Esophagus muscularis mucosa (tissue), 4 donors: Measurements from ENCODE around the gene ZNF25. TPM values are rescaled to one million over a fixed set of nuclear protein-coding genes. Genes with fewer than 3 reads are reported as not detected.

Source experiments
- DNase-seq: peaks from one replicate; pipeline ENCODE4 v3.0.0-alpha.2; 2017; ENCODE audit errors: extremely low spot score
- H3K27ac ChIP-seq, 4 donors: fragments of 200-600 bp; sonication (generic); replicated peaks in 1 of 4; 1 replicate in 3 of 4; 2 replicates in 1 of 4; pipeline ENCODE4 v1.5.1; 2016 to 2019; ENCODE audit warnings: mild to moderate bottlenecking in 1 of 4
- H3K27me3 ChIP-seq, 4 donors: fragments of 200-600 bp; sonication (generic); one replicate each; pipeline versions ENCODE4 v1.5.1 to v1.6.0; 2016 to 2019
- H3K36me3 ChIP-seq, 4 donors: fragments of 200-600 bp; sonication (generic); one replicate each; pipeline ENCODE4 v1.5.1; 2016 to 2019
- H3K4me1 ChIP-seq, 4 donors: fragments of 200-600 bp; sonication (generic); one replicate each; pipeline ENCODE4 v1.5.1; 2016 to 2019
- H3K4me3 ChIP-seq, 4 donors: fragments of 200-600 bp; sonication (generic); 1 replicate in 2 of 4; 2 replicates in 2 of 4; pipeline ENCODE4 v1.5.1; 2016 to 2019; ENCODE audit warnings: mild to moderate bottlenecking in 4 of 4, moderate library complexity in 1 of 4
- H3K9me3 ChIP-seq, 4 donors: fragments of 200-600 bp; sonication (generic); 1 replicate in 3 of 4; 2 replicates in 1 of 4; pipeline ENCODE4 v1.5.1; 2016 to 2019
- EP300 ChIP-seq: sonication (generic); formaldehyde crosslinking; IDR thresholded peaks from one replicate; pipeline ENCODE4 v1.6.1; 2017; ENCODE audit warnings: antibody characterized with exemption
- POLR2A ChIP-seq: fragments of 450-650 bp; IDR thresholded peaks from one replicate; pipeline ENCODE4 v1.6.1; 2017; ENCODE audit warnings: antibody characterized with exemption, moderate library complexity, mild to moderate bottlenecking, low read depth
- POLR2AphosphoS5 ChIP-seq, 2 donors: sonication (generic); formaldehyde crosslinking; IDR thresholded peaks; one replicate each; pipeline ENCODE4 v1.6.1; 2017; ENCODE audit warnings: antibody characterized with exemption in 2 of 2
- WGBS: methylation state at CpG from one replicate; pipeline ENCODE4 v1.1.5; 2018; 5-methylcytosine and 5-hydroxymethylcytosine counted together
- intact Hi-C: fragments of 100-400 bp; cut with DNase I; formaldehyde crosslinking; loops from one replicate; pipeline ENCODE4 v1.15.1; 2023
- total RNA-seq, 4 donors: library from RNA; depleted of rRNA; stranded (reverse); fragments of >200 nt; gene quantifications; one replicate each; pipeline versions ENCODE4 v1.1.0 to v1.2.1, GENCODE V29; 2016
- TF ChIP-seq, protein P1 (sequence below), 3 experiments: fragments of 200-600 bp in 2 of 3; fragments of 450-650 bp in 1 of 3; sonication (generic) in 2 of 3; IDR thresholded peaks; one replicate each; pipeline ENCODE4 v1.5.1; 2017 to 2019; ENCODE audit warnings: antibody characterized with exemption in 3 of 3, mild to moderate bottlenecking in 2 of 3, moderate library complexity in 1 of 3

Gene ZNF25
- total RNA-seq, 4 donors from 2014 or later: 16.4 to 24.5 (median 19.6) TPM

- Histone ChIP-seq H3K27me3 (no peaks in the 10 kb centered on the region), H3K4me1 (peaks cover 6 to 20% (median 18%) of the 10 kb centered on the region in 4 donors), H3K36me3 (peaks cover 0 to 12% (median 6%) of the 10 kb centered on the region in 4 donors), H3K4me3 (peak overlapping the region; percentile 77 to 97 (median 95)), H3K27ac (peak overlapping the region; percentile 96 to 99 (median 98)), H3K9me3 (no peaks in the 10 kb centered on the region)
- TF ChIP-seq EP300 (no peak), POLR2A (no peak), POLR2AphosphoS5 (IDR thresholded peaks at IDR 0.05) (no peak)
- TF ChIP-seq, protein P1, sequence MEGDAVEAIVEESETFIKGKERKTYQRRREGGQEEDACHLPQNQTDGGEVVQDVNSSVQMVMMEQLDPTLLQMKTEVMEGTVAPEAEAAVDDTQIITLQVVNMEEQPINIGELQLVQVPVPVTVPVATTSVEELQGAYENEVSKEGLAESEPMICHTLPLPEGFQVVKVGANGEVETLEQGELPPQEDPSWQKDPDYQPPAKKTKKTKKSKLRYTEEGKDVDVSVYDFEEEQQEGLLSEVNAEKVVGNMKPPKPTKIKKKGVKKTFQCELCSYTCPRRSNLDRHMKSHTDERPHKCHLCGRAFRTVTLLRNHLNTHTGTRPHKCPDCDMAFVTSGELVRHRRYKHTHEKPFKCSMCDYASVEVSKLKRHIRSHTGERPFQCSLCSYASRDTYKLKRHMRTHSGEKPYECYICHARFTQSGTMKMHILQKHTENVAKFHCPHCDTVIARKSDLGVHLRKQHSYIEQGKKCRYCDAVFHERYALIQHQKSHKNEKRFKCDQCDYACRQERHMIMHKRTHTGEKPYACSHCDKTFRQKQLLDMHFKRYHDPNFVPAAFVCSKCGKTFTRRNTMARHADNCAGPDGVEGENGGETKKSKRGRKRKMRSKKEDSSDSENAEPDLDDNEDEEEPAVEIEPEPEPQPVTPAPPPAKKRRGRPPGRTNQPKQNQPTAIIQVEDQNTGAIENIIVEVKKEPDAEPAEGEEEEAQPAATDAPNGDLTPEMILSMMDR (IDR thresholded peaks at IDR 0.05): no peak
- intact Hi-C loops: loop anchor here (2.0 kb wide), 1 partner anchor 119 kb away; the partner anchor contains the start of gene ZNF37A
- DNase-seq: no peak
- WGBS: 22% methylated on average over 5 of the region's 5 CpGs
Observed at GRCh38 chr10:37975401-37975991, 951 bp downstream of the ZNF25 start.

- intact Hi-C loops: no loop called here
- WGBS: 94% methylated on average over 1 of the region's 1 CpG
- H3K4me3 ChIP-seq: no peak overlapping the region
- H3K4me1 ChIP-seq: peaks cover 6 to 20% (median 18%) of the 10 kb centered on the region in 4 donors
- TF ChIP-seq, protein P1 (IDR thresholded peaks at IDR 0.05): no peak
- no peak for TF ChIP-seq POLR2A
- TF ChIP-seq EP300: no peak
- no peak for TF ChIP-seq POLR2AphosphoS5 (IDR thresholded peaks at IDR 0.05)
- peaks cover 10 to 39% (median 26%) of the 10 kb centered on the region in 4 donors for H3K36me3 ChIP-seq
- no peak overlapping the region for H3K27ac ChIP-seq
- H3K27me3 ChIP-seq: no peaks in the 10 kb centered on the region
- DNase-seq: no peak
- no peaks in the 10 kb centered on the region for H3K9me3 ChIP-seq
Observed at GRCh38 chr10:37972396-37972795, 4.1 kb downstream of the ZNF25 start.

GRCh38 chr10:37965006-37965405 is 11.4 kb downstream of the ZNF25 start:
- intact Hi-C loops: no loop called here
- H3K36me3 ChIP-seq: peaks cover 7 to 48% (median 38%) of the 10 kb centered on the region in 4 donors
- no peaks in the 10 kb centered on the region for H3K27me3 ChIP-seq
- H3K4me3 ChIP-seq: no peak overlapping the region
- H3K9me3 ChIP-seq: peaks cover 0 to 10% (median 3%) of the 10 kb centered on the region in 4 donors
- no peaks in the 10 kb centered on the region for H3K4me1 ChIP-seq
- no peak for DNase-seq
- TF ChIP-seq EP300 (no peak), POLR2A (no peak), POLR2AphosphoS5 (IDR thresholded peaks at IDR 0.05) (no peak)
- TF ChIP-seq, protein P1 (IDR thresholded peaks at IDR 0.05): no peak
- H3K27ac ChIP-seq: no peak overlapping the region

DNA sequence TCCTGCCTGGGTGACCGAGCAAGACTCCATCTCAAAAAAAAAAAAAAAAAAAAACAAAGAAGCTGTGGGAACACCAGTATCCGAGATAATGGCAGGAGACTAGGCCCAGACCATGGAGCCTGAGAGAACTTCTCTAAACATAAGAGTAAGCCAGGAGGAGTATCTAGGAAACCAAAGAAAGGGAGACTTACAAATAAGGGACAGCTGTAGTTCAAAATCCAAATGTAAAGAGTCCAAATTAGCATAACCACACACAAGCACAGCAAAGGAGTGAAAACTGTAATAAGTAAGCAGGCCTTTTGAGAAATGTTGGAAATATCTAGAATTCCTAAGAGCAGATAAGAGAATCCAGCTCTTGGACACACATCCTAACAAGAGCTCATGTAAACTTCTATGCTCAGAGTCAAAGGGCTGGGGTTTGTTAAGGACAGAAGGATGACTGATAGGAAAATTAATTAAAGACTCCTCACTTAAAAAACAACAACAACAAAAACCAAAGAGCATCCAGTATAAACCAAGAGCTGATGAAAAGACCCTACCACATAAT is 15.8 kb downstream of the ZNF25 start:
- no peak overlapping the region for H3K4me3 ChIP-seq
- no peak for DNase-seq
- peaks cover 18 to 62% (median 51%) of the 10 kb centered on the region in 4 donors for H3K36me3 ChIP-seq
- TF ChIP-seq EP300 (no peak), POLR2AphosphoS5 (IDR thresholded peaks at IDR 0.05) (no peak), POLR2A (no peak)
- TF ChIP-seq, protein P1 (IDR thresholded peaks at IDR 0.05): no peak
- no peak overlapping the region for H3K27ac ChIP-seq
- WGBS: 90% methylated on average over 2 of the region's 2 CpGs
- H3K27me3 ChIP-seq: no peaks in the 10 kb centered on the region
- H3K9me3 ChIP-seq: peaks cover 0 to 10% (median 3%) of the 10 kb centered on the region in 4 donors
- no peaks in the 10 kb centered on the region for H3K4me1 ChIP-seq
- intact Hi-C loops: no loop called here
